Muscle layer of colon (tissue), 2 donors: Measurements from ENCODE around the gene MEN1.
"Not testable (repeated sequence)": the region's sequence is repeated elsewhere in the genome, so short reads cannot be mapped to it uniquely, and the experiment has no call there.

Source experiments
- H3K27ac ChIP-seq: one replicate; pipeline ENCODE4 v1.7.0; 2013; ENCODE audit warnings: low read depth, mild to moderate bottlenecking, low read length, moderate library complexity
- H3K27me3 ChIP-seq, 2 donors: one replicate each; pipeline ENCODE4 v1.7.0; 2013; ENCODE audit warnings: low read length in 2 of 2, mild to moderate bottlenecking in 2 of 2; ENCODE audit not compliant: insufficient read depth in 2 of 2, control insufficient read depth in 1 of 2
- H3K36me3 ChIP-seq: one replicate; pipeline ENCODE4 v1.7.0; 2013; ENCODE audit warnings: mild to moderate bottlenecking, low read length; ENCODE audit not compliant: insufficient read depth
- H3K4me1 ChIP-seq: one replicate; pipeline ENCODE4 v1.7.0; 2013; ENCODE audit warnings: mild to moderate bottlenecking, low read length; ENCODE audit not compliant: insufficient read depth
- H3K4me3 ChIP-seq, 2 donors: one replicate each; pipeline ENCODE4 v1.7.0; 2013; ENCODE audit warnings: low read length in 2 of 2, low read depth in 1 of 2, mild to moderate bottlenecking in 1 of 2, moderate library complexity in 1 of 2
- H3K9ac ChIP-seq: one replicate; pipeline ENCODE4 v1.7.0; 2013; ENCODE audit warnings: low read length
- H3K9me3 ChIP-seq: one replicate; pipeline ENCODE4 v1.7.0; 2013; ENCODE audit warnings: mild to moderate bottlenecking, low read length
- donor health status: abdominal sarcoma.
- donor health status: Adenocarcinoma of cecum.

The MEN1 gene

DNA sequence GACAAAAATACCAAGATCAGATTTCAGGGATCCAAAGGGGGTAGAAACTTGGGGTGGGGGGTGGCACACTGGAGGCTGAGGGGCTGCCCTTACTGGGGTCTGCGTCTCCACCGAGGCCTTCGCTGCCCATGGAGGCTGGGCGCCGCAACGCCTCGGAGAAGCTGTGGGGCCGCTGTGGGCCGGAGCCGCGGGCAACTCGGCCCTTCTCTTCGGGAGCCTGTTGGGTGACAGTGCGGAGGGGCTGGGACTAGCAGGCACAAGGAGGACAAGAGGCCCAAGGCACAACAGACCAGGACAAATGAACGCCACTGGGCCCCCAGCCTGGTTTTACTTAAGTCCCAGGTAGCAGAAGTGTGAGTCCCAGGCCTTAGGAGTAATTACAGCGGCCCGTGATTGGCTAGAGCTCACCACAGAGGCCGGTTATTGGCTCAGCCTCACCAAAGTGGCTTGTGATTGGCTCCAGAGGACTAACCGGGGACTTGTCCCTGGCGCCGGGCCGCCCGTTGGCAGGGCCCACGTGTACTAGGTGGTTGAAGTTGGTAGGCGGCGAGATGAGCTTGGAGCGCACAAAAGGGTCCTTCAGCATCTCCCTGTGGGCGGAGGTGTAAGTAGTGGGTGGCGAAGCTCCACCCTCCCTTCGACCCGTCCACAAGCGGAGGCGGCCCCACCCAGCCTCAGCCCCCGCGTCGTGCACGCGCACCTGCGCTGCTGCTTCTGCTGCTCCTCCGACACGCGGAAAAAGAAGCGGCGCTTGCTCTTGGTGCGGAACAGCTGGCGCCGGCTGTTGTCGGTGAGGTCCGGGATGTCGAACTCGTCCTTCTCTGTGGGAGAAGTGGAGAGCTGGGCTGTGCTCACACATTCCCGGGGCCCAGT, 16.5 kb upstream of the MEN1 start:
- no peaks in the 10 kb centered on the region for H3K9me3 ChIP-seq
- H3K4me1 ChIP-seq: no peaks in the 10 kb centered on the region
- no peak overlapping the region for H3K27ac ChIP-seq
- H3K4me3 ChIP-seq: no peak overlapping the region
- H3K9ac ChIP-seq: no peak overlapping the region
- H3K27me3 ChIP-seq: no peaks in the 10 kb centered on the region
- H3K36me3 ChIP-seq: no peaks in the 10 kb centered on the region

GRCh38 chr11:64826062-64826461, 15.7 kb upstream of the MEN1 start:
- Histone ChIP-seq H3K9ac (no peak overlapping the region), H3K4me1 (no peaks in the 10 kb centered on the region), H3K27me3 (no peaks in the 10 kb centered on the region), H3K36me3 (no peaks in the 10 kb centered on the region), H3K4me3 (no peak overlapping the region), H3K27ac (no peak overlapping the region), H3K9me3 (no peaks in the 10 kb centered on the region)

GRCh38 chr11:64823568-64824119, 13.3 kb upstream of the MEN1 start:
- Histone ChIP-seq H3K4me3 (no peak overlapping the region), H3K9ac (no peak overlapping the region), H3K27ac (no peak overlapping the region), H3K4me1 (no peaks in the 10 kb centered on the region), H3K9me3 (no peaks in the 10 kb centered on the region), H3K36me3 (no peaks in the 10 kb centered on the region), H3K27me3 (no peaks in the 10 kb centered on the region)

- no peaks in the 10 kb centered on the region for H3K27me3 ChIP-seq
- no peak overlapping the region for H3K27ac ChIP-seq
- no peak overlapping the region for H3K9ac ChIP-seq
- H3K4me1 ChIP-seq: no peaks in the 10 kb centered on the region
- no peak overlapping the region for H3K4me3 ChIP-seq
- H3K36me3 ChIP-seq: no peaks in the 10 kb centered on the region
- no peaks in the 10 kb centered on the region for H3K9me3 ChIP-seq
Observed at GRCh38 chr11:64817476-64817875, 7.1 kb upstream of the MEN1 start.

GRCh38 chr11:64815433-64815832, 5.1 kb upstream of the MEN1 start:
- not testable (repeated sequence) for H3K27ac ChIP-seq, H3K27me3 ChIP-seq, H3K9ac ChIP-seq, H3K4me3 ChIP-seq, H3K4me1 ChIP-seq, H3K36me3 ChIP-seq, H3K9me3 ChIP-seq

- Histone ChIP-seq H3K27ac (no peak overlapping the region), H3K36me3 (no peaks in the 10 kb centered on the region), H3K9ac (no peak overlapping the region), H3K9me3 (no peaks in the 10 kb centered on the region), H3K27me3 (no peaks in the 10 kb centered on the region), H3K4me1 (peaks cover 2% of the 10 kb centered on the region), H3K4me3 (no peak overlapping the region)
Observed at GRCh38 chr11:64814712-64815187, 4.4 kb upstream of the MEN1 start.

GRCh38 chr11:64813826-64814225, 3.5 kb upstream of the MEN1 start:
- Histone ChIP-seq H3K4me1 (peaks cover 8% of the 10 kb centered on the region), H3K4me3 (no peak overlapping the region), H3K27ac (no peak overlapping the region), H3K27me3 (no peaks in the 10 kb centered on the region), H3K9ac (no peak overlapping the region), H3K36me3 (no peaks in the 10 kb centered on the region), H3K9me3 (no peaks in the 10 kb centered on the region)

- Histone ChIP-seq H3K27me3 (no peaks in the 10 kb centered on the region), H3K4me1 (peaks cover 8% of the 10 kb centered on the region), H3K9ac (no peak overlapping the region)
Observed at GRCh38 chr11:64810891-64811272, 531 bp upstream of the MEN1 start.

DNA sequence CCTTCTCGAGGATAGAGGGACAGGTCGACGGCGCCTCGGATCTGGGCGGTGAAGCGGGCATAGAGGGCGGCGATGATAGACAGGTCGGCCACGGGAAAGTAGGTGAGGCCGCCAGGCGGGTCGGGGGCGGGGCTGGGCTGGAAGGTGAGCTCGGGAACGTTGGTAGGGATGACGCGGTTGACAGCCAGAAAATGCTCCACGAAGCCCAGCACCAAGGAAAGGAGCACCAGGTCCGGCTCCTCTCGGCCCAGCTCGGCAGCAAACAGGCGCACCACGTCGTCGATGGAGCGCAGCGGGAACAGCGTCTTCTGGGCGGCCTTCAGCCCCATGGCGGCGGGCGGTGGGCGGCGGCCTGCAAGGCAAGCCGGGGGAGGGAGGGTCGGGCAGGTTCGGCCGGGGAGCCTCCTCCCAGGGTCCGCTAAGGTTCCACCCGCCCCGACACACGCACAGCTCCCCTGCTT, 540 bp downstream of the MEN1 start:
- H3K4me3 ChIP-seq: peak overlapping the region; percentile 77 to 97
- peak overlapping the region; percentile 49 for H3K9ac ChIP-seq
- H3K4me1 ChIP-seq: peaks cover 8% of the 10 kb centered on the region
- H3K27ac ChIP-seq: peak overlapping the region; percentile 28
- H3K36me3 ChIP-seq: peaks cover 10% of the 10 kb centered on the region
- no peaks in the 10 kb centered on the region for H3K27me3 ChIP-seq
- H3K9me3 ChIP-seq: no peaks in the 10 kb centered on the region

More at GRCh38 chr11:64810891-64811272, 531 bp upstream of the MEN1 start:
- no peaks in the 10 kb centered on the region for H3K9me3 ChIP-seq
- no peak overlapping the region for H3K27ac ChIP-seq
- peak overlapping the region; percentile 14 to 77 for H3K4me3 ChIP-seq
- H3K36me3 ChIP-seq: peaks cover 3% of the 10 kb centered on the region

- Histone ChIP-seq H3K9ac (no peak overlapping the region), H3K27ac (no peak overlapping the region), H3K4me1 (peaks cover 28% of the 10 kb centered on the region), H3K9me3 (no peaks in the 10 kb centered on the region), H3K27me3 (no peaks in the 10 kb centered on the region), H3K4me3 (no peak overlapping the region), H3K36me3 (peaks cover 14% of the 10 kb centered on the region)
Observed at GRCh38 chr11:64805481-64805880, 4.9 kb downstream of the MEN1 start.

DNA sequence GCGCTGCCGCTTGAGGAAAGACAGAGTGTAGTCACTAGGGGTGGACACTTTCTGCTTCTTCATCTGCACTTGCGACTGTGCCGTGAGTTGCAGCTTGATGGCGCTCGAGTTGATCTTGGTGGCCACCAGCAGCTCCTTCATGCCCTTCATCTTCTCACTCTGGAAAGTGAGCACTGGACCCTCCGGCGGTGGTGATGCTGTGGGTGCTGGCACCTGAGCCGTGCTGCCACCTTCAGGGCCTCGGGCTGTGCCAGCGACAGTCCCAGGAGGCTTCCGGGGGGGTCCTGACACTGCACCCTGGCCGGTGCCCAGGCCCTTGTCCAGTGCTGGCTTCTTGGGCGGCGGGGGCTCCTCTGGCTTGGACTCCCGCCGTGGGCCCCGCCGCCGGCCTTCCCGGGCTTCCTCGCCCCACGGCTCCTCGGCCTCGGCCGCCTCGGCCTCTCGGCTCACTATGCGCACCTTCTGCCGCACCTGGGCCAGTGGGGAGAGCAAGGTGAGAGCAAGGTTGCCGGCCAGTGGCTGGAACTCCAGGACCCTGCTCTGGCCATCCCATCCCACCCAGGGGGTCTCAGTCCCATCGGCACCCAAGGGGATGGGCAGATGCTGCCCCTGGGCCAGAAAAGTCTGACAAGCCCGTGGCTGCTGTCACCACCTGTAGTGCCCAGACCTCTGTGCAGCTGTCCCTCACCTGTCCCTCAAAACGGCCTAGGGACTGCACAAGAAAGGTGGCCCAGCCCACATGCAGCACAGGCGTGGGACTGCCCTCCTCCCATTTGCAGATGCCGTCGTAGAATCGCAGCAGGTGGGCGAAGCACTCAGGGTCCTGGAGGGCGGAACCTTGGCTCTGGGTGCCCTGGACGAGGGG, 5.8 kb downstream of the MEN1 start:
- no peak overlapping the region for H3K27ac ChIP-seq
- H3K4me3 ChIP-seq: peak overlapping the region in 1 of 2 donors; percentile 87
- H3K9ac ChIP-seq: no peak overlapping the region
- H3K4me1 ChIP-seq: peaks cover 24% of the 10 kb centered on the region
- peaks cover 14% of the 10 kb centered on the region for H3K36me3 ChIP-seq
- no peaks in the 10 kb centered on the region for H3K9me3 ChIP-seq
- H3K27me3 ChIP-seq: no peaks in the 10 kb centered on the region
